Activated B cell treated with CpG ODN at 0.5 μM for 24 hours (primary cell): ENCODE results near the gene PUM2. TPM values are rescaled to one million over a fixed set of nuclear protein-coding genes. Genes with fewer than 3 reads are reported as not detected.

ENCODE experiments used
- ATAC-seq: fragments of 200-7000 bp; cut with Tn5 transposase; one replicate; pipeline ENCODE4 v1.10.0; 2021; ENCODE audit warnings: low read depth, mild to moderate bottlenecking, moderate library complexity
- CTCF ChIA-PET: fragments of 350-600 bp; sonication (Branson Sonifier 250); formaldehyde crosslinking; loops from one replicate; lab custom pipeline; 2021; ENCODE audit warnings: antibody characterized with exemption; lab: Charles Lee
- POLR2A ChIA-PET: fragments of 350-600 bp; sonication (Branson Sonifier 250); formaldehyde crosslinking; loops from one replicate; lab custom pipeline; 2021; ENCODE audit warnings: antibody characterized with exemption; lab: Charles Lee
- DNase-seq: peaks from one replicate; pipeline ENCODE4 v3.0.0; 2022
- H3K27ac Mint-ChIP-seq: one replicate; pipeline ENCODE4 v1.8.0; 2020; ENCODE audit warnings: mixed read lengths
- H3K27me3 Mint-ChIP-seq: one replicate; pipeline ENCODE4 v1.8.0; 2021; ENCODE audit warnings: mixed read lengths
- H3K36me3 Mint-ChIP-seq: one replicate; pipeline ENCODE4 v1.8.0; 2021; ENCODE audit warnings: low read depth, mixed read lengths
- H3K4me1 Mint-ChIP-seq: one replicate; pipeline ENCODE4 v1.8.0; 2021; ENCODE audit warnings: mixed read lengths
- H3K4me3 Mint-ChIP-seq: one replicate; pipeline ENCODE4 v1.8.0; 2020; ENCODE audit warnings: mild to moderate bottlenecking, mixed read lengths
- H3K9me3 Mint-ChIP-seq: one replicate; pipeline ENCODE4 v1.8.0; 2020; ENCODE audit warnings: mixed read lengths
- CTCF ChIP-seq: fragments of 200-600 bp; IDR thresholded peaks from one replicate; pipeline ENCODE4 v1.8.0; 2022; ENCODE audit warnings: antibody characterized with exemption, mild to moderate bottlenecking
- intact Hi-C: fragments of 100-400 bp; cut with micrococcal nuclease; formaldehyde crosslinking; loops from one replicate; pipeline ENCODE4 v1.15.1; 2024
- total RNA-seq: library from RNA; stranded (reverse); gene quantifications from 2 replicates; pipeline ENCODE4 v1.2.3, GENCODE V29; 2022

The PUM2 gene
- total RNA-seq, 1 donor from 2014 or later, result 110 TPM

GRCh38 chr2:20212871-20213503 lies 137.7 kb downstream of the PUM2 start:
- intact Hi-C loops, result no loop called here
- Mint-ChIP-seq H3K27ac (no peak overlapping the region), H3K9me3 (no peaks in the 10 kb centered on the region), H3K36me3 (no peaks in the 10 kb centered on the region), H3K4me3 (no peak overlapping the region), H3K4me1 (no peaks in the 10 kb centered on the region), H3K27me3 (peaks cover 2% of the 10 kb centered on the region)
- no peak for ATAC-seq
- no peak for DNase-seq
- ChIA-PET CTCF (no interaction called here), POLR2A (no interaction called here)
- TF ChIP-seq CTCF, result no peak

GRCh38 chr2:20212459-20212870 lies 138.2 kb downstream of the PUM2 start:
- POLR2A ChIA-PET, result no interaction called here
- no peaks in the 10 kb centered on the region for H3K9me3 Mint-ChIP-seq
- intact Hi-C loops, result no loop called here
- H3K4me3 Mint-ChIP-seq, result no peak overlapping the region
- DNase-seq, result no peak
- TF ChIP-seq CTCF, result no peak
- CTCF ChIA-PET, result no interaction called here
- peaks cover 2% of the 10 kb centered on the region for H3K27me3 Mint-ChIP-seq
- no peaks in the 10 kb centered on the region for H3K4me1 Mint-ChIP-seq
- no peak overlapping the region for H3K27ac Mint-ChIP-seq
- no peak for ATAC-seq
- no peaks in the 10 kb centered on the region for H3K36me3 Mint-ChIP-seq

GRCh38 chr2:20211860-20212458 lies 138.7 kb downstream of the PUM2 start:
- Mint-ChIP-seq H3K36me3 (no peaks in the 10 kb centered on the region), H3K27me3 (peaks cover 2% of the 10 kb centered on the region), H3K4me3 (no peak overlapping the region), H3K9me3 (no peaks in the 10 kb centered on the region), H3K27ac (no peak overlapping the region), H3K4me1 (no peaks in the 10 kb centered on the region)
- CTCF ChIA-PET, result no interaction called here
- intact Hi-C loops, result no loop called here
- ATAC-seq (no peak), DNase-seq (no peak)
- POLR2A ChIA-PET, result no interaction called here
- TF ChIP-seq CTCF, result no peak

- no peak for ATAC-seq
- no peak for DNase-seq
- TF ChIP-seq CTCF, result no peak
- H3K4me1 Mint-ChIP-seq, result peaks cover 2% of the 10 kb centered on the region
- H3K4me3 Mint-ChIP-seq, result no peak overlapping the region
- H3K9me3 Mint-ChIP-seq, result no peaks in the 10 kb centered on the region
- H3K27ac Mint-ChIP-seq, result no peak overlapping the region
- ChIA-PET POLR2A (no interaction called here), CTCF (no interaction called here)
- H3K36me3 Mint-ChIP-seq, result no peaks in the 10 kb centered on the region
- intact Hi-C loops, result no loop called here
- peaks cover 2% of the 10 kb centered on the region for H3K27me3 Mint-ChIP-seq
These were observed 139.2 kb downstream of the PUM2 start for GRCh38 chr2:20211420-20211819.

- no peak for DNase-seq
- intact Hi-C loops, result no loop called here
- Mint-ChIP-seq H3K27me3 (peaks cover 2% of the 10 kb centered on the region), H3K4me3 (no peak overlapping the region), H3K27ac (no peak overlapping the region), H3K4me1 (peaks cover 2% of the 10 kb centered on the region), H3K9me3 (no peaks in the 10 kb centered on the region), H3K36me3 (no peaks in the 10 kb centered on the region)
- CTCF ChIA-PET, result no interaction called here
- ATAC-seq, result no peak
- POLR2A ChIA-PET, result no interaction called here
- no peak for TF ChIP-seq CTCF
These were observed 140.2 kb downstream of the PUM2 start for GRCh38 chr2:20210462-20210861.
